Measurements from ENCODE around the gene MARCO.

DNA sequence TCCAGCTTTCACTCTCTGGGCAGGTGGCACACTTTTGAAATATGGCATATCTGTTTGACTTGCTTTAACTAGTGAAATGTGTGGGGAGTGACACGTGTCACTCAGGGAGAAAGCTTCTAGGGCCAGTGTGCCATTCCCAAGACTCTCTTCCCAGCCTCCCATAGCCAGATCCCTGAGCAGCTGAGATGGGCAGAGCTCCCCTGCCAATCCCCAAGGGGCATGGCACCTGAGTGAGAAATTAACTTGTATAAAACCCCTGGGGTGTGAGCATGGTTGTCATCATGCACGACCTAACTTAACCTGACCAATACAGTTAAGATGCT is 39.0 kb upstream of the MARCO start:
- TF ChIP-seq GATA2 (IDR thresholded peaks at IDR 0.05; ENCODE audit: low read depth, low read length) (no peak), GATA3 (IDR thresholded peaks at IDR 0.05; ENCODE audit: low read depth, low read length) (no peak)

Data from SH-SY5Y (cell line).